ENCODE results near the gene ATP5MC2. TPM values are rescaled to one million over a fixed set of nuclear protein-coding genes. Genes with fewer than 3 reads are reported as not detected.

ATP5MC2 gene
- total RNA-seq, 2 donors from 2014 or later = 278 to 324 TPM

DNA sequence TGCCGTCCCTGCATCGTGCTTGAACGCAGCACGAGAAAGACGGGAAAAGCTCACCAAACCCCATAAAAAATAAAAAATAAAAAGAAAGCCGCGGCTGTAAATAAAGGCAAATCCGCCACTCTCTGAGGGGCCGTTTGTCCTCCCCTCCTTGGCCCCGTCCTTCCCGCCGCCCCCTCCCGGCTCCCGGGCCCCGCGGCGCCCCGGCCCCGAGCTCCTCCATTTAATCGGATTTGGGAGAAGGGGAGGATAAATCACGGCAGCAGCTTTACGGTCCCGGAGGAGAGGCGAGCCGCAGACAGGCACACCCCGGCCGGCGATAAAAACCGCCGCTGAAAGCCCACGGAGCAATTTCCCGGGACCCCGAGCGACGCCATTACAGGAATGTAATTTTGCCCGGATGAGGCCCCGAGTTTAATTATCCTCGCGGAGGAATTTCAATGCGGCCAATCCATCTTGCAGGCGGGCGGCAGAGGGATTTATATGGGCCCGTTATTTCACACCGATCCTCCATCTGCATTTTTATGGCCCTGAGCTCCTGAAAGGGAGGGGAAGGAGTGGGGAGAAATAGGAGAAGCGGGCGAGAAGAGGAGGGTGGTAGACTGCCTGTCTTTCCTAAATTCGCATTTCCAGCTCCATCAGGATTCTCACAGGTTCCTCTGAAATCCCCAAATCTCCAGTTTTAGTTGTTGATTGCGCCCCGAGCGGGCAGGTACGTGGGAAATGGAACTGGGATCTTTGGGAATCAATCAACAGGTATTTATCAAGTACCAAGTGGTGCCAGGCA is 1.3 kb upstream of the ATP5MC2 start:
- peaks cover 15% of the 10 kb centered on the region for H3K27me3 Mint-ChIP-seq
- no peak for ATAC-seq (replicated peaks)
- no peaks in the 10 kb centered on the region for H3K9me3 Mint-ChIP-seq
- peak overlapping the region; percentile 95 for H3K27ac Mint-ChIP-seq
- peaks cover 9% of the 10 kb centered on the region for H3K4me1 Mint-ChIP-seq
- H3K4me3 Mint-ChIP-seq = peak overlapping the region; percentile 94
- H3K36me3 Mint-ChIP-seq (ENCODE audit: low read depth) = peaks cover 40% of the 10 kb centered on the region

DNA sequence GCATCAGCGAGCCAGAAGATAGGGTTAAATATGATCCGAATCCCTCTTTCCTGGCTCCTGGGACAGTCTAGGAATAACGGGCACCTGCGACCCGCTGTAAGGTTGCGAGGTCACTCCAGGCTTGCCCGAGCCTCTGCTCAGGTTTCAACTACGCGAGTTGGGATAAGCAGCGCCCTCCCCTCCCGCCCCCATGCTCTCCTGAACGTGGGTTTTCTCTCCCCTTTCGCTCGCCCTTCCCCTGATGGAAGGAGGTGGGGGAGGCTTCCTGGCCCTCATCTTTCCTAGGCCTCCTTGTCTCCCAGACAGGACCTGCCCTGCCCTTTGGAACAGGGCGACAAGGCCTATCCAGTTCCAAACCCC is 753 bp upstream of the ATP5MC2 start:
- Mint-ChIP-seq H3K4me1 (peaks cover 9% of the 10 kb centered on the region), H3K4me3 (peak overlapping the region; percentile 94), H3K27me3 (peaks cover 15% of the 10 kb centered on the region), H3K9me3 (no peaks in the 10 kb centered on the region), H3K27ac (peak overlapping the region; percentile 95), H3K36me3 (ENCODE audit: low read depth) (peaks cover 45% of the 10 kb centered on the region)
- peak; percentile 6 for ATAC-seq (replicated peaks)

DNA sequence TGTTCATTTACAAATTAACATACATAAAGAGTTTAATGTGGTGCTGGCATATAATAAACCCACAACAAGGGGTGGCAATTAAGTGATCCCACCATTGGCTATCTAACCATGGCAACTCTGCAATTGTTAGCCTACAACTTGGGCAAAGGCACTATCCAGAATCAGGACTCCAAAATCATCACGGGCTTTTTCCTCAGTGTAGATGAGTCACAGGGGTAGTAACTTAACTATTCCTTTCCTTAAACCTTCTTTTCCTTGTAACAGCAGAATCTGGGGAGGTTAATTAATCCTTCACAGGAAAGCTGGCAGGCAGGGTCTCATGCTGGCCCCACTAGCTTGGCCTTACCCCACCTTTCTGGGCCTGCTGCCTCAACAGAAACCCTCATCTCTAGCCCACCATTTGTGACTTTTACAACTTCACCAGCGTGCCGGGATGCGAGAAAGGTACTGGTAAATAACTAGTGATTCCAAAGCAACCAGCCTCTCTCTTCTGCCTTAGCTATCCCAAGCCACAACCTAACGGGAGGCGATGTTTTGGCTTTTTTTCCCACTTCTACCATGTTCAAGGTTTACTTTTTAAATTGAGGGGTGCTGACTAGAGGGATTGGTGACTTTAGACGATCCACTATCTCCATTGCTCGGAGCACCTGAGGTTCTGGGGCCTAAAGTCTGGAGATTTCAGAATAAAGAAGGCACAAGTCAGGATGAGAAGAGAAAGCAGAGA is 744 bp downstream of the ATP5MC2 start:
- H3K27ac Mint-ChIP-seq = peak overlapping the region; percentile 95
- ATAC-seq (replicated peaks) = no peak
- H3K27me3 Mint-ChIP-seq = peaks cover 15% of the 10 kb centered on the region
- peaks cover 60% of the 10 kb centered on the region for H3K36me3 Mint-ChIP-seq (ENCODE audit: low read depth)
- H3K4me1 Mint-ChIP-seq = peaks cover 15% of the 10 kb centered on the region
- no peaks in the 10 kb centered on the region for H3K9me3 Mint-ChIP-seq
- H3K4me3 Mint-ChIP-seq = peak overlapping the region; percentile 94

DNA sequence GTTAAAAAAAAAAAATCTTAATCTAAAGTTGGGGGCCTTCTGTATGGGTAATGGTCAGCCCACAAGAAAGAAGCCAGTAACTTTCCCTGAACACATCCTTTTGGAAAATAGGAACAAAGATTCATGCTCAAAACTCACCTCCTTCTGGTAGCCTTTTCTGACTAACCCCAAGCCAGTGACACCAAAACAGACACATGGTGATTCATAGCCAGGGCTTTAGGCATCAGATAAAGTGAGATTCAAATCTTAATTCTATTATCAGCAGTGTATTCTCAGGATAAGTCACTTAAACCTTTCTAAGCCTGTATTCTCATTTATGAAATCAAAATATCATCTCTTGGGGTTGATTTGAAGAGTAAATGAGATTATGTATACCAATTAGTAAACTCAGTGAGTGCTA is 4.9 kb downstream of the ATP5MC2 start:
- no peak for ATAC-seq (replicated peaks)
- Mint-ChIP-seq H3K27ac (peak overlapping the region; percentile 3), H3K36me3 (ENCODE audit: low read depth) (peaks cover 96% of the 10 kb centered on the region), H3K4me3 (no peak overlapping the region), H3K27me3 (no peaks in the 10 kb centered on the region), H3K4me1 (peaks cover 10% of the 10 kb centered on the region), H3K9me3 (no peaks in the 10 kb centered on the region)

DNA sequence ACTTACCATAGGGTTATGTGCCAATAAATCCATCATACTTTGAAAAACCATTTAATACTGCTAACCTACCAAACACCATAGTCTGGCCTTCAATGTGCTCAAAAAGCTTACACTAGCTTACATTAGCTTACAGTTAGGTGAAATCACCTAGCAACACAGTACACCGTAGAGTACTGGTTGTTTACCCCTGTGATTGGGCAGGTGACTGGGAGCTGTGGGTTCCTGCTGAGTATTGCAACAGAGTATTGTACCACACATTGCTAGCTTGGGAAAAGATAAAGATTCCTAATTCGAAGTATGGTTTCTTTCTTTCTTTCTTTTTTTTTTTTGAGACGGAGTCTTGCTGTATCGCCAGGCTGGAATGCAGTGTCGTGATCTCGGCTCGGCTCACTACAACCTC is 5.6 kb downstream of the ATP5MC2 start:
- no peak overlapping the region for H3K4me3 Mint-ChIP-seq
- no peak for ATAC-seq (replicated peaks)
- no peak overlapping the region for H3K27ac Mint-ChIP-seq
- H3K36me3 Mint-ChIP-seq (ENCODE audit: low read depth) = peaks cover 97% of the 10 kb centered on the region
- peaks cover 10% of the 10 kb centered on the region for H3K4me1 Mint-ChIP-seq
- H3K27me3 Mint-ChIP-seq = no peaks in the 10 kb centered on the region
- no peaks in the 10 kb centered on the region for H3K9me3 Mint-ChIP-seq

DNA sequence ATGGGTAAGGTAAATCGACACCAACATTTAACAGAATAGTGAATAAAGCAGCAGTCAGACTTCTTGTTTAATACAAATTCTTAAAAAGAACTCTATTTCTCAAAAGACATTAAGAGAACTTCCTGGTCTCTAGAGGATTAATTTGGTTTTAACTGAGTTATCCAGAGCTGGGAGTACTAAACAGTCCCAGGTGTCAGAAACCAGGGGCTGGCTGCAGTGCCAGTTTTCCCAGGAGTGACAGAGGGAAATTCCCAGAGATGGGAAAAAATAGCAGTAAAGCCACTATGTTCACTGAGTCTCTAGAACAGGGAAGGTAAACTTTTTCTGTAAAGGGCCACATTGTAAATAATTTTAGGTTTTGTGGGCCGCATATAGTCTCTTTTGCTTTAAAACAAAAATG is 8.8 kb downstream of the ATP5MC2 start:
- peaks cover 95% of the 10 kb centered on the region for H3K36me3 Mint-ChIP-seq (ENCODE audit: low read depth)
- no peak overlapping the region for H3K27ac Mint-ChIP-seq
- H3K27me3 Mint-ChIP-seq = no peaks in the 10 kb centered on the region
- no peak for ATAC-seq (replicated peaks)
- no peaks in the 10 kb centered on the region for H3K9me3 Mint-ChIP-seq
- H3K4me3 Mint-ChIP-seq = no peak overlapping the region
- H3K4me1 Mint-ChIP-seq = peaks cover 5% of the 10 kb centered on the region

DNA sequence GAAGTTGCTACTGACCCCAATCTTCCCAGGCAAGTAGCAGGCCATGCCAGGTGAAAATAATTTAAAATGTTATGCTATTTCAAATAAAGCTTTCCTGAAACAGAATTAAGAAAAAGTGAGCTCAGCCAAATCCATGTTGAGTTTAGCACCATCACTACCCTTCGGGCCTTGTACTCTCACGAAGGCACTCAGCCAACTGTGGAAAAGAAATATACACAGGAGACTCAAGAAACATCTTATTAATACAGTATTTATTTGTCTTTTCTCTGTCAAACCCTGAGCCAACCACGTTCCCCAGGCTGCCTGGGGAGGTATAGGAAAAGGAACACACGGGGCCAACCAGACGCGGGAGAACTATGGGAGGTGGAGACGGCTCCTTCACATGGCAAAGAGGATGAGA is 10.9 kb downstream of the ATP5MC2 start:
- Mint-ChIP-seq H3K4me1 (no peaks in the 10 kb centered on the region), H3K4me3 (no peak overlapping the region), H3K9me3 (no peaks in the 10 kb centered on the region), H3K27me3 (no peaks in the 10 kb centered on the region), H3K36me3 (ENCODE audit: low read depth) (peaks cover 86% of the 10 kb centered on the region), H3K27ac (no peak overlapping the region)
- ATAC-seq (replicated peaks) = no peak

DNA sequence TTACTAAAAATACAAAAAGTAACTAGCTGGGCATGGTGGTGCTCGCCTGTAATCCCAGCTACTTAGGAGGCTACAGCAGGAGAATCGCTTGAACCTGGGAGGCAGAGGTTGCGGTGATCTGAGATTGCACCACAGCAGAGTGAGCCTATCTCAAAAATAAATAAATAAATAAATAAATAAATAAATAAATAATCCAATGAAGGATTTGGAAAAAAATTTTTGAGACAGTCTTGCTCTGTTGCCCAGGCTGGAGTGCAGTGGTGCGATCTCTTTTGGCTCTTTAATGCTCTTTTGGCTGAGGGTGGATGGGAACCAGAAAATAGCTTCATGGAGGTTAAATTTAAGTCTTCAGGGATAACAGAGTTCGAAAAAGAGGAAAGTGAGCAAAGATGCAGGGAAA is 11.7 kb downstream of the ATP5MC2 start:
- Mint-ChIP-seq H3K9me3 (no peaks in the 10 kb centered on the region), H3K4me3 (no peak overlapping the region), H3K36me3 (ENCODE audit: low read depth) (peaks cover 78% of the 10 kb centered on the region), H3K27me3 (no peaks in the 10 kb centered on the region), H3K27ac (no peak overlapping the region), H3K4me1 (no peaks in the 10 kb centered on the region)
- no peak for ATAC-seq (replicated peaks)

DNA sequence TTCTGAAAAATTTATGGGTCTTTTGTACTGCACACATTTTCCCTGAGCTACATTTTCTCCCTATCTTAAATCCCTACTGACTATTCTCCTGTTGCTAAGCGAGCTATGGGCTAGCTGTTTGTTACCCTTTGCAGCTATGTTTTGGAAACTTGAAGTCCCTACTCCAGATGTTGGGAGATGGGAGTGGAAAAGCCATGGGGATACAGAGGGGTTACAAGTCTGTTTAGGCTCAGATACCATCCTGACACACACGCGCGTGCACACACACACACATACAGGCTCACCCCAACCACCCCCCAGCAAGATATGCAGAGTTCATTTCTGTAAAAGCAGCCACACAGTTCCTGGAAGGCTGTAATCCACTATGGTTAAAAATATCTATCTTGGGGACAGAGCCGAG is 15.8 kb downstream of the ATP5MC2 start:
- no peak for ATAC-seq (replicated peaks)
- H3K27me3 Mint-ChIP-seq = no peaks in the 10 kb centered on the region
- H3K27ac Mint-ChIP-seq = no peak overlapping the region
- H3K4me3 Mint-ChIP-seq = no peak overlapping the region
- no peaks in the 10 kb centered on the region for H3K9me3 Mint-ChIP-seq
- H3K36me3 Mint-ChIP-seq (ENCODE audit: low read depth) = peaks cover 37% of the 10 kb centered on the region
- no peaks in the 10 kb centered on the region for H3K4me1 Mint-ChIP-seq

DNA sequence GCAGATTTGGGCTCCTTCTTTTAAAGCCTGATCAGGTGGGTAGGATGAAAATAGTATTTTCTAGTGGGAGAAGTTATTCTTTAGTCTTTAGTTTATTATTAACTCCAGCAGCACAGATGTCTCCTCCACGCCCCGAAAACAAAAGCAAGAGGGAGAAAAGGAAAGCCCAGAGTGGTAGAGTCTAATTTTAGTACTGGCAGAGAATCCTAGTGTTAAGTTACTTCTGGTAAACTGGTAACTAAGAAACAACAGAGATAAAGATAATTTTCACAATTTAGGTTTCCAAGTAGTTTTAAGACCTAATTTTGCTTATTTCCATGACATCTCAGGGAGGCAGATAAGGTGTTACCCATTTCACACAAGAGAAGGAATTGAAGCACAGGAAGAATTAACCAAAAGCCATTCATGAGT is 16.3 kb downstream of the ATP5MC2 start:
- Mint-ChIP-seq H3K9me3 (no peaks in the 10 kb centered on the region), H3K4me1 (no peaks in the 10 kb centered on the region), H3K27me3 (no peaks in the 10 kb centered on the region), H3K4me3 (no peak overlapping the region), H3K36me3 (ENCODE audit: low read depth) (peaks cover 32% of the 10 kb centered on the region), H3K27ac (peak overlapping the region; percentile 7)
- ATAC-seq (replicated peaks) = no peak

DNA sequence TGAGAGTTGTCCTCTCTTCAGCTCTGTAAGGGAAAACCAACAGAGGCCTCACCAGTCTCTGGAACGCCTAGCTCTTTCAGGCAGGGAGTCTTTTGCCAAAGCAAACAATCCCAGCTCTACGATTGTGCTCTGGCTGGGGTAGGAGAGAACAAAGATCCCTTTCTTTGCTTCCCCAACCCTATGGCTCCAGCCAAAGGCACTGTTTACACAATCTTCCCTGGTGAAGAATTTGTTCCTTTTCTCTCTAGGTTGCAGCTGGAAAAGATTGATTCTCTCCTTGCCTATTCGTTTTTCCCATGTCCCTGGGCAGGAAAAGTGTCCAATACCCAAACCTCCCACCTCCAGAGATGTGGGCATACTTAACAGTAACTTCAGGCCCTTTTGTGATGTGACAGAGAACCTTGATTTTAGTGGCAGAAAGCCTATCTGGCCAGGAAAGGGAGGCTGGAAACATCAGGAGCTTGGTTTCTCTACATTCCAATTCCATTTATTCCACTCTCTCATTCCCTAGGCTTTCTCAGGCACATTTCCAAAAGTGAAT is 16.8 kb downstream of the ATP5MC2 start:
- no peak for ATAC-seq (replicated peaks)

DNA sequence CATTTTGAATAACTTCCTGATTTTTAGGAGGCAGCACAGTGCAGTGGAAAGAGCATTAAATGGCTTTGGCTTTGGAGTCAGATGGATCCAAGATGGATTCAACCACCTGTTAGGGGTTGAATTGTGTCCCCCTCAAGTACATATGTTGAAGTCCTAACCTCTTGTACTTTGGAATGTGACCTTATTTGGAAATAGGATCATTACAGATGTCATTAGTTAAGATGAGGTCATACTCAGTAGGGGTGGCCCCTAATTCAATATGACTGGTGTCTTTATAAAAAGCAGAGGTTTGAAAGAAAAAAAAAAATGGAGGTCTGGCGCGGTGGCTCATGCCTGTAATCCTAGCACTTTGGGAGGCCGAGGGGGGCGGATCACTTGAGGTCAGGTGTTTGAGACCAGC is 18.8 kb downstream of the ATP5MC2 start:
- Mint-ChIP-seq H3K36me3 (ENCODE audit: low read depth) (peaks cover 10% of the 10 kb centered on the region), H3K27me3 (no peaks in the 10 kb centered on the region), H3K27ac (no peak overlapping the region), H3K4me3 (no peak overlapping the region), H3K4me1 (no peaks in the 10 kb centered on the region), H3K9me3 (no peaks in the 10 kb centered on the region)
- ATAC-seq (replicated peaks) = no peak

More for the DNA sequence above, 16.8 kb downstream of the ATP5MC2 start:
- Mint-ChIP-seq H3K4me3 (no peak overlapping the region), H3K9me3 (no peaks in the 10 kb centered on the region), H3K27ac (peak overlapping the region; percentile 7), H3K4me1 (no peaks in the 10 kb centered on the region), H3K27me3 (no peaks in the 10 kb centered on the region), H3K36me3 (ENCODE audit: low read depth) (peaks cover 27% of the 10 kb centered on the region)

DNA sequence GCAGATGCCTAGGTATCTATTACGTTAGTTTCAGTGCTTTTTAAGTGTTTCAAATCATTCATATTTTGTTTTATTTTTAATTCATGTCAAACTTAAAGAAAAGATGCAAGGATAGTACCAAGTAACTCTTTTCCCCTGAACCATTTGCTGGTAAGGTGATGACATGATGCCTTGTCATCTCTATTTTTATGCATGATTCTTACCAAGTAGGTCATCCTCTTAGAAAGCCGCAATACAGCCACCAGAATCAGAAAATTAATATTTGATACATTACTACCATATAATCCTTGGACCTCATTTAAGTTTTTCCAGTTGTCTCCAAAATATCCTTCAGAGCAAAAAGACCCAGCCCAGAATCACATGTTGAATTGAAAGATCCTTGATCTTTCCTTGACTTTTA is 22.3 kb downstream of the ATP5MC2 start:
- Mint-ChIP-seq H3K4me1 (no peaks in the 10 kb centered on the region), H3K4me3 (no peak overlapping the region), H3K27ac (no peak overlapping the region), H3K36me3 (ENCODE audit: low read depth) (no peaks in the 10 kb centered on the region), H3K9me3 (no peaks in the 10 kb centered on the region), H3K27me3 (no peaks in the 10 kb centered on the region)
- no peak for ATAC-seq (replicated peaks)

DNA sequence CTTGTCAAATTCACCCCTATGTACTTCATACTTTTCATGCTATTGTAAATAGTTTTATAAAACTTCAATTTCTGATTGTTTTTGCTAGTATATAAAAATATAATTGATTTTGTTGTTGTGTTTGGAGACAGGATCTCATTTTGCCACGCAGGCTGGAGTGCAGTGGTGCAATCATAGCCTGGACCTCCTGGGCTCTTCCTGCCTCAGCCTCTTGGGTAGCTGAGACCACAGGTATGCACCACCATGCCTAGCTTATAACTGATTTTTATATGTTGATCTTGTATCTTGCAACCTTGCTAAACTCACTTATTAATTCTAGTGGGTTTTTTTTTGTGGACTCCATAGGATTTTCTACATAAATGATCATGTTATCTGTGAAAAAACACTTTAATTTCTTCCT is 23.5 kb downstream of the ATP5MC2 start:
- no peaks in the 10 kb centered on the region for H3K4me1 Mint-ChIP-seq
- no peak overlapping the region for H3K27ac Mint-ChIP-seq
- no peaks in the 10 kb centered on the region for H3K9me3 Mint-ChIP-seq
- no peak overlapping the region for H3K4me3 Mint-ChIP-seq
- no peaks in the 10 kb centered on the region for H3K27me3 Mint-ChIP-seq
- no peaks in the 10 kb centered on the region for H3K36me3 Mint-ChIP-seq (ENCODE audit: low read depth)
- no peak for ATAC-seq (replicated peaks)

DNA sequence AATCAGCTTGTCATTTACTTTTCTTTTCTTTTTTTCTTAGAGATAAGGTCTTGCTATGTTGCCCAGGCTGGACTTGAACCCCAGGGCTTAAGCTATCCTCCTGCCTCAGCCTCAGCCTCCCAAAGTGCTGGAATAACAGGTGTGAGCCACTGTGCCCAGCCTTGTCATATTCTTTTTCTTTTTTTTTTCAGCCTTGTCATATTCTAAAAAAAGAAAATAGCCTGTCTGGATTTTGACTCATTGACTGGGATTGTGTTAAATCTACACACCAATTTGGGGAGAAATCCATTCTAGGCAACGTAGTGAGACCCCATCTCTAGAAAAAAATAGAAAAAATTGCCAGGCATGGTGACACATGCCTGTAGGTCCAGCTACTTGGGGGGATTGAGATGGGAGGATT is 24.1 kb downstream of the ATP5MC2 start:
- H3K4me1 Mint-ChIP-seq = no peaks in the 10 kb centered on the region
- H3K4me3 Mint-ChIP-seq = no peak overlapping the region
- no peak for ATAC-seq (replicated peaks)
- H3K36me3 Mint-ChIP-seq (ENCODE audit: low read depth) = no peaks in the 10 kb centered on the region
- no peaks in the 10 kb centered on the region for H3K9me3 Mint-ChIP-seq
- H3K27ac Mint-ChIP-seq = no peak overlapping the region
- no peaks in the 10 kb centered on the region for H3K27me3 Mint-ChIP-seq
